Liver (tissue), 3 donors: ENCODE results near the gene DNAH10.

ENCODE experiments used
- CTCF ChIP-seq: fragments of 150-350 bp; IDR thresholded peaks from 2 replicates; pipeline ENCODE4 v1.5.1; 2017; ENCODE audit warnings: improper control_type of control experiment, low read depth, low read length; ENCODE audit not compliant: missing input control
- FOXA1 ChIP-seq: IDR thresholded peaks from 2 replicates; pipeline ENCODE4 v1.6.1; 2016; ENCODE audit warnings: antibody characterized with exemption
- GABPA ChIP-seq, 2 donors: IDR thresholded peaks in 1 of 2; conservative IDR thresholded peaks in 1 of 2; 2 replicates each; pipeline ENCODE4 v1.6.1; 2016; ENCODE audit warnings: antibody characterized with exemption in 2 of 2, mild to moderate bottlenecking in 1 of 2, moderate library complexity in 1 of 2
- JUND ChIP-seq, 2 donors: IDR thresholded peaks; 2 replicates each; pipeline ENCODE4 v1.6.1; 2016; ENCODE audit warnings: antibody characterized with exemption in 2 of 2
- MAX ChIP-seq: IDR thresholded peaks from 2 replicates; pipeline ENCODE4 v1.6.1; 2016; ENCODE audit warnings: antibody characterized with exemption
- REST ChIP-seq: IDR thresholded peaks from 2 replicates; pipeline ENCODE4 v1.6.1; 2016; ENCODE audit warnings: antibody characterized with exemption, mild to moderate bottlenecking
- RXRA ChIP-seq, 2 donors: IDR thresholded peaks; 2 replicates each; pipeline ENCODE4 v1.6.1; 2017 to 2018; ENCODE audit warnings: antibody characterized with exemption in 2 of 2, mild to moderate bottlenecking in 1 of 2
- donor health status: healthy.
- donor health status: healthy.

- TF ChIP-seq CTCF = no peak
- no peak for TF ChIP-seq RXRA (IDR thresholded peaks at IDR 0.05)
- no peak for TF ChIP-seq MAX
- TF ChIP-seq GABPA (IDR thresholded peaks at IDR 0.05 in 1 of 2, conservative IDR thresholded peaks at IDR 0.05 in 1 of 2) = no peak
- TF ChIP-seq JUND (IDR thresholded peaks at IDR 0.05) = no peak
- no peak for TF ChIP-seq FOXA1
- TF ChIP-seq REST = no peak
These were observed 124.2 kb downstream of the DNAH10 start for GRCh38 chr12:123886258-123886657.
